ENCODE data around the gene CRYBB3. TPM values are rescaled to one million over a fixed set of nuclear protein-coding genes. Genes with fewer than 3 reads are reported as not detected.

Gene CRYBB3
- total RNA-seq, 1 donor from 2014 or later: 0.43 TPM

DNA sequence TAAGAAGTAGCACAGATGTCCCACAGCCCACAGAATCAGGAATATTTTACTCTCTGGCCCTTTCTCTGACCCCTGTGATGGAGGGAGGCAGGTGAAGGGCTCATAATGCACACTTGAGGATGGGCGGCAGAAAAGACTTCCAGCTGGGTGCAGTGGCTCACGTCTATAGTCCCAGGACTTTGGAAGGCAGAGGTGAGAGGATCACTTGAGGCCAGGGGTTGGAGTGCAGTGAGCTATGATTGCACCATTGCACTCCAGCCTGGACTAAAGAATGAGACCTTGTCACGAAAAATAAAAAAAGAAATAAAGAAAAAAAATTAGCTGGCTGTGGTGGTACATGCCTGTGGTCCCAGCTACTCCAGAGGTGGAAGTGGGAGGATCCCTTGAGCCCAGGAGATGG is 13.5 kb upstream of the CRYBB3 start:
- DNase-seq (ENCODE audit: low read depth): no peak
- Histone ChIP-seq H3K4me3 (ENCODE audit: insufficient read depth, low read depth, low read length) (no peak overlapping the region), H3K9ac (ENCODE audit: low read length) (no peak overlapping the region), H4K20me1 (ENCODE audit: insufficient read depth, low read length) (no peaks in the 10 kb centered on the region), H3K27me3 (ENCODE audit: insufficient read depth, low read length) (no peaks in the 10 kb centered on the region), H2AFZ (ENCODE audit: low read depth, low read length) (no peak overlapping the region), H3K36me3 (ENCODE audit: insufficient read depth, low read length) (no peaks in the 10 kb centered on the region), H3K4me2 (ENCODE audit: low read length) (no peak overlapping the region), H3K9me3 (ENCODE audit: insufficient read depth, low read depth, low read length) (no peaks in the 10 kb centered on the region), H3K79me2 (ENCODE audit: insufficient read depth, low read length) (no peaks in the 10 kb centered on the region), H3K27ac (ENCODE audit: low read depth, low read length) (no peak overlapping the region), H3K4me1 (ENCODE audit: insufficient read depth, low read length) (no peaks in the 10 kb centered on the region)
- no peak for TF ChIP-seq EZH2 (IDR thresholded peaks at IDR 0.05; ENCODE audit: insufficient read depth, low read length)
- TF ChIP-seq, protein P1, sequence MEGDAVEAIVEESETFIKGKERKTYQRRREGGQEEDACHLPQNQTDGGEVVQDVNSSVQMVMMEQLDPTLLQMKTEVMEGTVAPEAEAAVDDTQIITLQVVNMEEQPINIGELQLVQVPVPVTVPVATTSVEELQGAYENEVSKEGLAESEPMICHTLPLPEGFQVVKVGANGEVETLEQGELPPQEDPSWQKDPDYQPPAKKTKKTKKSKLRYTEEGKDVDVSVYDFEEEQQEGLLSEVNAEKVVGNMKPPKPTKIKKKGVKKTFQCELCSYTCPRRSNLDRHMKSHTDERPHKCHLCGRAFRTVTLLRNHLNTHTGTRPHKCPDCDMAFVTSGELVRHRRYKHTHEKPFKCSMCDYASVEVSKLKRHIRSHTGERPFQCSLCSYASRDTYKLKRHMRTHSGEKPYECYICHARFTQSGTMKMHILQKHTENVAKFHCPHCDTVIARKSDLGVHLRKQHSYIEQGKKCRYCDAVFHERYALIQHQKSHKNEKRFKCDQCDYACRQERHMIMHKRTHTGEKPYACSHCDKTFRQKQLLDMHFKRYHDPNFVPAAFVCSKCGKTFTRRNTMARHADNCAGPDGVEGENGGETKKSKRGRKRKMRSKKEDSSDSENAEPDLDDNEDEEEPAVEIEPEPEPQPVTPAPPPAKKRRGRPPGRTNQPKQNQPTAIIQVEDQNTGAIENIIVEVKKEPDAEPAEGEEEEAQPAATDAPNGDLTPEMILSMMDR (IDR thresholded peaks at IDR 0.05; ENCODE audit: insufficient read depth, low read depth, low read length): no peak
- Mint-ChIP-seq H3K4me1 (ENCODE audit: low read depth, unreplicated experiment) (no peaks in the 10 kb centered on the region), H3K4me3 (ENCODE audit: unreplicated experiment) (no peak overlapping the region), H3K27ac (ENCODE audit: unreplicated experiment) (no peak overlapping the region), H3K36me3 (ENCODE audit: low read depth, unreplicated experiment) (peaks cover 30% of the 10 kb centered on the region), H3K27me3 (ENCODE audit: low read depth, unreplicated experiment) (no peaks in the 10 kb centered on the region), H3K9me3 (ENCODE audit: unreplicated experiment) (peaks cover 4% of the 10 kb centered on the region)
- no peak for FAIRE-seq

DNA sequence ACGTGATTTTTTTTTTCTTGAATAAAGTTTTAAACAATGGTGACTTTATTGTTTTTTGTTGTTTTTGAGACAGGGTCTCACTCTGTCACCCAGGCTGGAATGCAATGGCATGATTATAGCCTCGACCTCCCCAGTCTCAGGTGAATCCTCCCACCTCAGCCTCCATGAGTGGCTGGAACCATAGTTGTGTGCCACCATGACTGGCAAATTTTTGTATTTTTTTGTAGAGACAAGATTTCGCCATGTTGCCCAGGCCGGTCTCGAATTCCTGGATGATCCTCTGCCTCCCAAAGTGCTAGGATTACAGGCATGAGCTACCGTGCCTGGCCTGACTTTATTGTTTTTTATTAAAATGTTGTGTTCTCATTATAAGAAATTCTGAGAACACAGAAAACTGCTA is 12.2 kb upstream of the CRYBB3 start:
- Histone ChIP-seq H3K4me2 (ENCODE audit: low read length) (no peak overlapping the region), H3K27me3 (ENCODE audit: insufficient read depth, low read length) (no peaks in the 10 kb centered on the region), H3K27ac (ENCODE audit: low read depth, low read length) (no peak overlapping the region), H3K4me3 (ENCODE audit: insufficient read depth, low read depth, low read length) (no peak overlapping the region), H3K4me1 (ENCODE audit: insufficient read depth, low read length) (no peaks in the 10 kb centered on the region), H3K36me3 (ENCODE audit: insufficient read depth, low read length) (no peaks in the 10 kb centered on the region), H3K79me2 (ENCODE audit: insufficient read depth, low read length) (no peaks in the 10 kb centered on the region), H3K9ac (ENCODE audit: low read length) (no peak overlapping the region), H4K20me1 (ENCODE audit: insufficient read depth, low read length) (no peaks in the 10 kb centered on the region), H2AFZ (ENCODE audit: low read depth, low read length) (no peak overlapping the region), H3K9me3 (ENCODE audit: insufficient read depth, low read depth, low read length) (no peaks in the 10 kb centered on the region)
- no peak for DNase-seq (ENCODE audit: low read depth)
- no peaks in the 10 kb centered on the region for H3K4me1 Mint-ChIP-seq (ENCODE audit: low read depth, unreplicated experiment)
- no peak overlapping the region for H3K4me3 Mint-ChIP-seq (ENCODE audit: unreplicated experiment)
- TF ChIP-seq, protein P1 (IDR thresholded peaks at IDR 0.05; ENCODE audit: insufficient read depth, low read depth, low read length): no peak
- no peak for TF ChIP-seq EZH2 (IDR thresholded peaks at IDR 0.05; ENCODE audit: insufficient read depth, low read length)
- FAIRE-seq: no peak
- peaks cover 22% of the 10 kb centered on the region for H3K36me3 Mint-ChIP-seq (ENCODE audit: low read depth, unreplicated experiment)
- peaks cover under 1% of the 10 kb centered on the region for H3K9me3 Mint-ChIP-seq (ENCODE audit: unreplicated experiment)
- H3K27me3 Mint-ChIP-seq (ENCODE audit: low read depth, unreplicated experiment): no peaks in the 10 kb centered on the region
- no peak overlapping the region for H3K27ac Mint-ChIP-seq (ENCODE audit: unreplicated experiment)

- H3K36me3 Mint-ChIP-seq (ENCODE audit: low read depth, unreplicated experiment): peaks cover 9% of the 10 kb centered on the region
- no peaks in the 10 kb centered on the region for H3K9me3 ChIP-seq (ENCODE audit: insufficient read depth, low read depth, low read length)
- no peak overlapping the region for H2AFZ ChIP-seq (ENCODE audit: low read depth, low read length)
- H3K4me2 ChIP-seq (ENCODE audit: low read length): no peak overlapping the region
- TF ChIP-seq, protein P1 (IDR thresholded peaks at IDR 0.05; ENCODE audit: insufficient read depth, low read depth, low read length): no peak
- TF ChIP-seq EZH2 (IDR thresholded peaks at IDR 0.05; ENCODE audit: insufficient read depth, low read length): no peak
- H3K9ac ChIP-seq (ENCODE audit: low read length): no peak overlapping the region
- no peak for DNase-seq (ENCODE audit: low read depth)
- H3K4me1 Mint-ChIP-seq (ENCODE audit: low read depth, unreplicated experiment): no peaks in the 10 kb centered on the region
- FAIRE-seq: no peak
- no peak overlapping the region for H3K27ac Mint-ChIP-seq (ENCODE audit: unreplicated experiment)
- H3K4me1 ChIP-seq (ENCODE audit: insufficient read depth, low read length): no peaks in the 10 kb centered on the region
- no peak overlapping the region for H3K27ac ChIP-seq (ENCODE audit: low read depth, low read length)
- H3K36me3 ChIP-seq (ENCODE audit: insufficient read depth, low read length): no peaks in the 10 kb centered on the region
- H3K27me3 Mint-ChIP-seq (ENCODE audit: low read depth, unreplicated experiment): no peaks in the 10 kb centered on the region
- H3K4me3 Mint-ChIP-seq (ENCODE audit: unreplicated experiment): no peak overlapping the region
- no peak overlapping the region for H3K4me3 ChIP-seq (ENCODE audit: insufficient read depth, low read depth, low read length)
- H4K20me1 ChIP-seq (ENCODE audit: insufficient read depth, low read length): no peaks in the 10 kb centered on the region
- no peaks in the 10 kb centered on the region for H3K9me3 Mint-ChIP-seq (ENCODE audit: unreplicated experiment)
- no peaks in the 10 kb centered on the region for H3K27me3 ChIP-seq (ENCODE audit: insufficient read depth, low read length)
- H3K79me2 ChIP-seq (ENCODE audit: insufficient read depth, low read length): no peaks in the 10 kb centered on the region
Measured at GRCh38 chr22:25192406-25192805, 7.3 kb upstream of the CRYBB3 start.

All from astrocyte (in vitro differentiated cells and primary cell).